NCI-H748 treated with DMSO at 0.1 percent for 48 hours (cell line): ENCODE results near the gene FBXL7.

Experiments
- DNase-seq: peaks from one replicate; lab custom pipeline; 2025; lab: John Stamatoyannopoulos, UW

FBXL7 gene

DNA sequence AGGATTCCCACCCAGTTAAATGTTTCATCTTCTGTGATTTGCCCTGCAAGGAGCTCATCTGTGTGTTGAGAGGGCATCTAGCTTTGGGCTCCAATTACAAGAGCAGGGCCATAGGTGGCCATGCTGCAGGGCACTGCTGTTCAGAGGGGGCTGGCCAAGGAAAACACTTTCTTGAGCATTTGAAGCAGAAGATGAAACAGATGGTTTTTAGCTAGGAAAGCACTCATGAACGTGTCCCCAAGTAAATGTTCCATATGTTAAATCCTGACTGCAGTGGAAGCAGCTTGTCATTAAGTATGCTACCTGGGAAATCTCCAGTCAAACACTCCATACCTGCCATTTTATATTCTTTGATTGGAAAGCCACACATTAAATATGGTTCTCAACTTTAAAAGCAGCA is 176.6 kb downstream of the FBXL7 start:
- DNase-seq, result no peak

DNA sequence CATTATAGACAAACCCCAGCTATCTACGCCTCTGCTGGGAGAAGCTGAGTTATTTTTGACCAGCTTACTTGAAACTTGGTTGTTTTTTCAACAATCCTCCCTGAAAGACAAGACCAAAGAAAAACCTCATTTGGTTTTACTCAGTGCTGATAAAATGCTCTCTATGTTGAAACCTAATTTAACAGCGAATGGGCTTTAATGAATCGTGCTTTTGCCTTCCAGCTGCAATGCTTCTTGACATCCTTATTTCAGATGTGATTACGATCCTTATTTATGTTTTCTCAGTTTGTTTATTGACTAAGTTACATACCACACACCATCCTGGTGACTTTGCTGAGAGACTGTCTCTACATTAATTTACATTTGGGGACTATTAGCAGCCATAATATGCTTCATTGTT is 179.2 kb downstream of the FBXL7 start:
- no peak for DNase-seq

DNA sequence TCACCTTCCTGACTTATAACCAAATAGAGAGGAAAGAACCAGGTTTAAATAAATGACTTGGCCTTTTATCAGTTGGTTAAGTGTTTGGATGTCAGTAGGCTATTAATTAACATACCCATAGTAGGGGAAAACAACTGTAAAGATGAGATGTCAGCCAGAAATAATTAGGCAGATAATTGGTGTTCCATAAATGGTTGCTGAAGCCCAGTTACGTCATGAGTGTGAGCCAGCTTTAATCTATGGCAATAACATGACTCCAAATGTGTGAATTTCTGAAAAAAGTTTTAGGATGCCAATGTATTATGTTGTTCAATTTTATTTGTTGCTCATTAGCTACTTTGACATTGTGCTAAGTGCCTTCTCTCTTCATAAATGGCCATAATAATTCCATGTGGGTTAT is 180.5 kb downstream of the FBXL7 start:
- DNase-seq, result no peak

DNA sequence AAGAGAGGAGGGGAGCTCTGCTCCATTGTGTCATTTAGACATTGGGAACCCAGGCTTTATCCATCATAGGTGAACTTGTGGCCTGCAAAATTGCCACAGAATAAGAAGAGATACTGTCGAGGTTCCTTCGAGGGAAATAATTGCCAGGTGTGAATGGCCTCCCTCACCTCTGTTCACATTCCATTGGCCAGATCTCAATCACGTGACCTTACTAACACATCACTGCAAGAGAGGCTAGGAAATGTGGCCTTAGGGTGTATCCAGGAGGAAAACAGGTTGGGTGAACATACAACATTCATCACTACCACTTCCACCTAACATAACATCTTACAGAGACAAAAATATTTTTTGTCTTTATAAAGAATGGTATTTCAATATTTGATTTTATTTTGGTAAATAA is 182.1 kb downstream of the FBXL7 start:
- no peak for DNase-seq

DNA sequence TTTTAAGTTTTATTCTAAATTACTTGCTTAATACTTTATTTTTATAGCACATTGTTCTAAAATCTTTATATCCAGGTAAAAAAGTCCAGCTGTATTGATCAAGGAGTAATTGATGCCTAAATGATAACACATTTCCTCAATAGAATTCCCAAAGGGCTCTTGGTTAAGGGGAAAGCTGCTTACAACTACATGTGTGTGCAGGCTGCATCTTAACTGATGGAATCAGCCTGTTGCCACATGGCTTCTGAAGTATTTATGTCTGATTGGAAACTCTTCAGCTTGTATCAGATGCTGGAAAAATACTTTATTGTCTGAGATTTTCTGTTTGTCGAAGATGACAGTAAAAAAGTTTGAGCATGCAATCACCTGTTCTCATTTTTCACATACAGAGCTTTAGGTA is 182.6 kb downstream of the FBXL7 start:
- DNase-seq, result no peak

DNA sequence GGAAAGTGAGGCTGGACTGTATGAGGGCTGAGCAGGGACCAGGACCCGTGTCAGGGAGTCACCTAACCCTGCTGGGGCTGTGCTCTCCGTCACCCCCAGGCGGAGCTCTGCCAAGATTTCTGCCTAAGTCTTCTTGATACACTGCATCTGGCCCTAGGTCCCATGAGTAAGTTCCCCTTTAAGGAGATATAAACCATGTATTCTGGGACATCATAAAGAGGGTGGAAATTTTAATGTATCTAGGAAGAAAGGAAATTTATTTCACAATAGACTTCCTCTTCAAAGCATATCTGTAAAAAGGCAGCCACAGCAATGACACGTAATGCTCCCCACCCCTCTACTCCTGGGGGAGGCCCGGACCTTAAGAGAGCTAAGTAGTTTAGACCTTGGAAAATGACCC is 183.4 kb downstream of the FBXL7 start:
- DNase-seq, result no peak

DNA sequence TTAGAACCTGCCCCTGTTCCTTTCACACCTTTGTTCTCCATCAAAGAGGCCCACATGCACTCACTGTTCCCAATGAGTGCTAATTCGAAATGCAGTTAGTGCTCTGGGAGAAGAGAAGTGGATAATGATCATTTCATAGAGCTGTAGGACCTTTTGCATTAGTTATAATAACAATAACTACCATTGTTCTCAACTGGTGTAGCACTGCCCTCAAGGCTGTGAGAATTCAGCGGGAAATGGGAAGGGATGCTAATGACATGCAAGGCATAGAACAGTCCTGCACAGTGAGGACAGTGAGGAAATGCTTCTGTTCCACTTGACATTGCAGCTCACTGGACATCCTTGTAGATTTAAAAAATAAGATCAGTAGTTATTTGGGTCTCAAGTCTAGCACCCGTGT is 187.4 kb downstream of the FBXL7 start:
- DNase-seq, result no peak

DNA sequence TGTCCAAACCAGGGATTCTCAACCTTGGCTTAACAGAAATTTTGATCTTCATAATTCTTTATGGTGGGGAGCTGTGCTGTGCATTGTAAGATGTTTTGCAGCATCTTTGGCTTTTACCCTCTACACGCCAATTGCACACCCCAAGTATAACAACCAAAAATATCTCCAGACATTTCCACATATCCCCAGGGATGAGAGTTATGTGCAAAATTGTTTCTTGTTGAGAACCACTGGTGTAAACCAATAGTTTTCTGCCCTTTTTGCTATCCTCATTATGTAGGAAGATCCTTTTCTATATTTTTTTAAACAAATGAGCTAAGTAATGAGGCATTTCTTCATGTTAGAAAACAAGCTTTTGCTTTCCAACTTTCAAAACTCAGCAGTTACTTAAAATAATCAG is 189.9 kb downstream of the FBXL7 start:
- DNase-seq, result no peak

DNA sequence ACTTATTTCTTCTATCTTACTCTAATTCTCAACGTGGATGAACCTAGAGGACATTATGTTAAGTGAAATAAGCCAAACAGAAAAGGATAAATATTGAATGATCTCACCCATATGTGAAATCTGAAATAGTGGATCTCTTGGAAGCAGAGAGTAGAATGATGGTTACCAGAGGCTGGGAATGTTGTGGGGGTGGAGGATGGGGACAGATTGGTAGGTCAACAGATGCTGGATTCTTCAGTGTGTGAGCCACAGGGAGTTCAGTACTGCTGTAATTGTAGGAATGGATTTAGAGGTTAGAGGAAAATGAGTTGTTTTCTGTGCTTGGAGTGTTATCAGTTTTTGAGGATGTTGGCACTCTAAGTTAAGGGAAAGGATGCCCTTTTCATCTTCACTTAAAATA is 190.6 kb downstream of the FBXL7 start:
- no peak for DNase-seq

DNA sequence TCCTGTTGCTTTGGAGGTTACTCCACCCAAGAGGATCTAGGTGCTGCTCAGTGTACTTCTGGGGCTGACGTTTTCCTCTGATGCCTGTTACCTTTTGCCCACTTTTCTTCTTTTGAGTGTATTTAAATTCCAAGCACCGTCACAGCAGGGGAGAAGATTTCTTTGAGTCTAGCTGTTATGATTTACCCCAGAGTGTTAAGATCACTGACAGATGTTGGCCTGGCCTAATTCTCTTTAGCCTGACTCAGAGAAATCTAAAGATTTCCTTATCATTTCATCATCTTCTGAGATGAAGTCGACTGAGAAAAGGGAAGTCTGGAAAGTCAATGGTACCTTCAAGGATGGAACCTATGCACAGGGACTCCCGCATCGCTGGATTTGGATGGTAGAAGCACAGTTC is 191.5 kb downstream of the FBXL7 start:
- DNase-seq, result no peak

DNA sequence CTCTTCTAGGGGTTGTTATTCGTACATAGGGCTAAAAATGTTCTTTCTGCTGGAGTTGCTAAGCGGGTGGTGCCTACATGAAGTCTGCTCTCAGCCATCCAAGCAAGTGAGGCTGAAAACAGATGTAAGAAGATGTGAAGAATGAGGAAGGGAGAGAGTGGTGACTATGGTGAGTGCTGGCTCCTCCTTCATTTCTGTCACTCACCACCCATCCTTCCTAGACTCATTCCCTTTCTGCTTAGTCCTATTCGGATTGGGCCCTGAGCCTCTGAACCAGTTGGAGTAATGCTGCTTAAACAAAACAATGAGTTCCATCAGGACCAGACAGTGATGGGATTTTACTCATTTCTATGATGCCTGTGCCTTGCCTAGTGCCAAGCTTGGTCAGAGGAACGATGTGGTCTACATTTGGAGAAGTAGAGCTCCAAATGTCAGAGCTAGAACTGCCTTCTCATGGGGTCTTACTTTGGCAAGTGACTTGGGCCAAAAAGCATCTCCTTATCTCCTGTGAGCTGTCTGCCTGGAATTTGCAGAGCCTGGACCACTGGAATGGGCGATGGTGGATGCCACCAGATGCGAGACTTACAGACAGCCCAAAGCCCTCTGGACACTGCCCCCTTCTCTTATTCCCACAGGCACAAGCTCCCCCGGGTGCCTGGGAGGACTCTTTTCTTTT is 192.9 kb downstream of the FBXL7 start:
- DNase-seq, result no peak

DNA sequence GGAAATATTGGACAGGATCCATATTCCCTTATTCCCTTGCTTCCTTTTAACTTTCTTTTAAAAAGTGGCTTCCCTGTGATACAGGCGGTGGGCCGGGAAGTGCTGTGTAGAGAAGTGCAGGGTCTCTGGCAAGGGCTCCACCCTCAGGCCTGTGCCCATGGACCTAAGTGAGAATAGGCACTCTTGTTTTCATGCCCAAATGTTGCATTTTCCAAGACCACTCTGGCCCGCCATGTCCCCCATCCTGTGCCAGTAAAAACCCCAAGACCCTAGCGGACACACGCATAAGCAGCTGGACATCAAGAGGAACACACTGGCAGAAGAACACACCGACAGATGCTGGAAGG is 193.4 kb downstream of the FBXL7 start:
- no peak for DNase-seq

DNA sequence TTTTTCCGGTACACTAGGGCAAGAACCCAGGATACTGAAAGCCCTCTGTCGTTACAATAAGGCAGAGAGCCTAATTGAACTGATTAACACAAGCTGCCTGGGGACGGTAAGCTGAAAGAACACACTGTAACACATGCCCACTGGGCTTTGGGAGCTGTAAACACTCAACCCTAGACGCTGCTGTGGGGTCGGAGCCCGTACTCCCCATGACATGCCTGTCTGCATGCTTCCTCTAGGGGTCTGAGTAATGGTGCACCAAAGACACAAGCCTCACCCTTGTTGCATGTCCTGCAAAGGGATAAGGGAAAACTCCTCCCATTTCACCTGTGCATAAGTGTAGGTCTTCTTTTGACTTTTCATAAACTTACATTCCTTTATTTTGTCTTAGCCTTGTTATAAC is 194.0 kb downstream of the FBXL7 start:
- DNase-seq, result no peak

DNA sequence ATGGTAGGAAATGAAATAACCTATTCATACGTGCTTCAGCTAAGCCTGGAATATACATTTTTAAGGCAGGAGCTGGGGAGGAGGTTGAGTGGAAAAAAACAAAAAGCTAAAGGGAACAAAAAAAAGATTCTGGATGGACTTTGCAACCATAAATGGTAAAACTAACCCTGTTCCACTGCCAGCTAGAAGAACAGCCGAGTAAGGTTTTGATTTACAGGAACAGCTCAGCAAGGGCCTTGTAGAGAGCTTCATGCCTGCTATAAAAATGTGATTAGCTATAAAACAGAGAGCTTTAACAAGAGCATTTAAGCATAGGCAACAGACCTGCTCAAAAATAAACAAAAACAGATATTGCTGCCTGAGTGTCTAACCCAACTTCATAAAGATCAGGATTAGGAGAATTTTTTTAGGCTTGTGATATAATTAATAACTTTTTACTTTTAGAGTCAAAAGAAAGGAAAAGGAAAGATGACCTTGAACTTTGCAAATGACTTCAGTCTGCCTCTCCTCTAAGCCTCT is 194.8 kb downstream of the FBXL7 start:
- no peak for DNase-seq

DNA sequence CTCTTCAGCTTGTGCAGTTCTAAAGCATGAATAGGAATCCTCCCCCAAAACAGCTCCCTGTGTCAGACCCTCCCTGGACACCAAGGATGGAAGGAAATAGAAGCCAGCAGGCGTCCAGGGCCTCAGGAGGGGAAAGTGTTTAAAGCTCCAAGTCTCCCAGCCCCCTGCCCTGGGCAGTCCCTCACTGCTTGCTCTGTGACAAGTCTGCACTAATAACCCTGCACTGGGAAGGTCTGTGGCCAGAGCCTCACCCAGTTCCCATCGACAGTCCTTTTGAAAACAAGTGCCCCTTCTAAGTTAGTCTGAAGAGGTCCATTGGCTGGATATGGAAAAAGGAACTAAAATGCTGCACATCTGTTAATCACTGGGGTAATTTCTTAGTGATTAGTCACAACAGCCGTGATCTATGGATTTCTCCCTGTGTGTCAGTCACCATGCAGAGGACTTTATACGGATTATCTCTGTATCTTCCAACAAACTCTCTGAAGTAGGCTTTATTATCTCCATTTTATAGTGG is 195.3 kb downstream of the FBXL7 start:
- no peak for DNase-seq

DNA sequence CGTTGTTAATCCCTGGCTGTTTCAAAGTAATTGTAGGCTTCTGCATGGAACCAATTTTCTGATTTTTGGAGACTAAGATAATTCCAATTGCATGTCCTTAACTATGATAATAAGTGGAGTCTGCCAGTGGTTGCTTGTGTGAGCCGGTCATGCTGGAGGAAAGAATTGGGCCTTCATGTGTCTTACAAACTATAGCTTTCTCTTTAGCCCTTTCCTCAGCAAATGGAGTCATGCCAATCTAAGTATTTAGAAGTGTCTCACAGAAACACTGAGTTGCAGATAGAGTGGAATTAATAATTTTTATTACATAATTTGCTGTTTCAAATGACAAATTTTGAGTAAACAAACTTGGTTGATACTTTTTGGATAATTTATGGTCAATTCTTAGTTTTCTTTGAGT is 200.4 kb downstream of the FBXL7 start:
- no peak for DNase-seq

DNA sequence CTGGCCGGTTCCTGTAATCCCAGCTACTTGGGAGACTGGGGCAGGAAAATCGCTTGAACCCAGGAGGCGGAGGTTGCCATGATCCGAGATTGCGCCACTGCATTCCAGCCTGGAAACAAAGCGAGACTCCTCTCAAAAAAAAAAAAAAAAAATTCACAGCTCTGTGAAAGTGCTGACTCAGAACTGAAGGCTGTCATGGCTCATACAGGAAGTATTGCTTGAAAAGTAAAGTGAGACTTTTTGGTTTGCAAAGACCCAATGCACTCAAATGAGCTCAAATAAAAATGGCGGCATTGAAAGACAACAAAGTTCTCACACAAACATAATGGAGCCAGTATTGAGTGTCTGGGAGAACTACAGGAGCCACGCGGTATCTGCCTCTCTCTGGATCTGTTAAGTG is 202.1 kb downstream of the FBXL7 start:
- no peak for DNase-seq

DNA sequence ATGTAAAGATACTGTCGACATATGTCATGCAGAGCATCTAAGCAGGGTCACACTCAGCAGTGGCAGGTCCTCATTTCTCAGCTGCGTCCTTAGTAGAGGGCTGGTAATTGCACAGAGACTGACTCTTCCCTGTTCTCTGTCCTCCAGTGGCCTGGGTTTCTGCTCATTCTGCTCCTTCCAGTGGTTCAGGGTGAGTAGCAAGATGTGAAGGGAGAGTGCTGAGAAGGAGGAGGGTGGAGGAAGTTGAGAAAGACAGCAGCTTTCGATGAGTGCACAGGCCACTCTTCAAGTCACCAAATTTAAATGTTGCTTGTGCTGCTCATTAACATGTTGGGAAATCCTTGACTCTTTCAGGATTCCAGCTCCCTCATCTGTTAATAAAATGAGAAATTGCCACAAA is 203.9 kb downstream of the FBXL7 start:
- no peak for DNase-seq

DNA sequence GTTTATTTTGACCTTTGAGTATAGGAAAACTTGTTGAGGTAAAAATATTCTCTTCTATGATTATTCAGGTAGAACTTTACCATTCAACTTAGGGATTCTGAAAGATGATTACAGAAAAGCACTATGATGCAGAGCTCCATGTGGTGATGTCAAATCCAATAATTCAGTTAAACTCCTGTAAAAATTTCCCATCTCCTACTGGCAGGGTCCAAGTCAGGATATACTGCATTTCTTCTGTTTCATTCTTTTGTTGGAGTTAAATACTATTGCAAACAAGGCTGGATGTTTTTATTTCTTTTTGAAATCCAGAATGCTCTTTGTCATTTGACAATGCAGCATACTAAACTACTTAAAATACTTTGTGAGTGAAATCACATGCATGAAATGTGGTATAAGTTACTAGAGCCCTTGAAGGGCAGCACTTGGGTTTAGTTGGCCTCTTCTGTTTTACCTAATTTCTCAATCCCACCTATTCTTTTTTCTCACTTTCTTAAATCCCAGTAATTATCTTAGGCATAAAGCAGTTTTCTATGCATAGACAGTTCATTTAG is 204.5 kb downstream of the FBXL7 start:
- DNase-seq, result no peak

DNA sequence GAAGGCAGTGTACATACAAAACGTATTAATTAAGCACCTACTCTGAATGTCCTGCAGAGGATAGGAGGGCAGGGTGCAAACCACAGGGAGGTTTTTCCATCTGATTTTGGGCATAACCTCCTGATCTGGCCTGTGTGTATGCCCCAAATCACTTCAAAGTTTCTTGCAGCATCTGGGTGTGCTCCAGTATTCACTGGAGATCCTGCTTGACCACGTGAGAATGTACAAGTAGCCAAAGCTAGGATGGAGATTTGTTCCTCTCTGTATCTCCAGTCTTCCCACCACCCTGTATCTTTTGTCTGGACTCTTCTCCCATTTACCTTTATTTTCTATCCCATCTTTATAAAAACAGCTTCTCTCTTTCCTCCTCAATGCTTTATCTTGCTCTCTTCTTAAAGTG is 207.7 kb downstream of the FBXL7 start:
- no peak for DNase-seq

DNA sequence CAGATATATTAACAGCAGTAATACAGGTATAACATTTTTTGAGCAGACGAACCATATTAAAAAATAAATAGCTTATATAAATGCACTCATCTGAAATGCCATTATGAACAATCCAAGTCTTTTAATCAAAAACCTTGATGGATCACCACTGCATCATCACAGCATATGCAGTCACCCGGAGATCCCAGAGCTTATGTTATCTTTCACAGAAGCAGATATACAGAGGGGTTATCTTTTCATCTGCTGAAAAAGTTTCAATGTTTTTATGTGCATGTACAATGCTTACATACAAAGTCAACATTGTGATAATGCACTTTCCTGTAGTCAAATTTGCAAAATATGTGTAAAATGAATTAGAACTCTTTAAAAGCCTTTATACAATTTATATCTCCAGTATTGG is 211.9 kb downstream of the FBXL7 start:
- no peak for DNase-seq

DNA sequence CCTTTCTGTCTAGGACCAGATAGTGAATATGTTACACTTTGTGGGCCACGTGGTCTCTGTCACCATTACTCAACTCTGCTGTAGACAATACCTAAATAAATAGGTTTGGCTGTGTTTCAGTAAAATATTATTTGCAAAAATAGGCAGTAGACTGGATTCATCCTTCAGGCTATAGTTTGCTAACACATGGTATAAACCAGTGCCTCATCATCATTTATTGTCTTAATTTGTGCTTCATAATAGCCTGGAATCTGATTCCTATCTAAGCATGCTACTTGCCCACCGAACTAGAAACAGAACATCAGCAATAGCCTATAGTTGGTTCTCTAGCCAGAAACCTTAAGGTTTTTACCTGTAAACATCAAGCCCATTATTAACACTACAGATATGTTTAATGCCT is 215.6 kb downstream of the FBXL7 start:
- no peak for DNase-seq

DNA sequence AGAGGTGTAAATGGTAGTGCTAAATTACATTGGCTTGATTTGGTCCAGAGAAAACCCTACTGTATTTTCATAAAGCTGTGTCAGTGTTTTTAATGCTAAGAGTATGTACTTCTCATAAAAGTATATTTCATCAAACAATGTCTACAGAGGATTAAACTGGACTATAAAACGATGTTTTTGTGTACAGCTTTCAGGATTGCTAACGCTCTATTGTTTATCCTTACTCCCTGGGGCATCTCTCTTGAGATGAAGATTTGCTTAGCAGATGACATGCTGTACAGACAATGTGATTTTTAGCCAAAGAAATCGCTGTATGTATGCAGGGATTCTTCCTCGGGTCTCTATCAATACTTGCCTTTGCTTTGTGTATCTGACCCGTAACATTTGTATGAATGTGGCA is 216.0 kb downstream of the FBXL7 start:
- no peak for DNase-seq

DNA sequence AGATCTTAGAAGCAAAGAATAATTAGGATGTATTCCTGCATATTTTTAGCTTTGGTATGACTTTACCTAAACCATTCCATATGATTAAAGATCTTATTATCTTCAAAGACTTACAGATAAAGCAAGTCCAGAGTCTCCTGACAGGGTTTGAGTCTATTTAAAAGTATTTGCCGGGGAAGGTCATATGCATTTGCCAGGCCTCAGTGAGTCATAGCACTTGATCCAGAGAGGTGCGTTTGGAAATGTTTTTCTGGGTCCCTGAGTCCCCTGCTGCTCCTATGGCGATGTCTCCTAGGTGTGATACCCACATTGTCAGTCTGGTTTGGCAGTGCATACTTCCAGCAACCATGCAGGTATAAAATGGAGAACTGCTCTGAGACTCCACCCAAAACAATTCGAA is 217.0 kb downstream of the FBXL7 start:
- DNase-seq, result no peak
